Left lung (tissue), 10 donors: Measurements from ENCODE around the gene TMEM51. TPM values are rescaled to one million over a fixed set of nuclear protein-coding genes. Genes with fewer than 3 reads are reported as not detected.

Source experiments
- ATAC-seq: fragments of 200-7000 bp; cut with Tn5 transposase; one replicate; pipeline ENCODE4 v1.9.1; 2020; ENCODE audit warnings: moderate library complexity
- DNase-seq, 4 donors: peaks; one replicate each; pipeline ENCODE4 v3.0.0-alpha.2; 2013 to 2020
- H3K27ac ChIP-seq, 2 donors: fragments of 200-600 bp; sonication (generic) in 1 of 2; one replicate each; pipeline versions ENCODE4 v1.5.0 to v1.8.0; 2020 to 2021
- H3K27me3 ChIP-seq, 2 donors: fragments of 200-600 bp; sonication (generic) in 1 of 2; one replicate each; pipeline versions ENCODE4 v1.5.0 to v1.8.0; 2020 to 2021
- H3K36me3 ChIP-seq, 2 donors: fragments of 200-600 bp; sonication (generic) in 1 of 2; one replicate each; pipeline versions ENCODE4 v1.5.0 to v1.8.0; 2020 to 2021
- H3K4me1 ChIP-seq, 2 donors: fragments of 200-600 bp; one replicate each; pipeline ENCODE4 v1.8.0; 2021
- H3K4me3 ChIP-seq, 2 donors: fragments of 200-600 bp; sonication (generic) in 1 of 2; one replicate each; pipeline versions ENCODE4 v1.5.0 to v1.8.0; 2020 to 2021; ENCODE audit warnings: mild to moderate bottlenecking in 1 of 2
- H3K9me3 ChIP-seq, 2 donors: fragments of 200-600 bp; sonication (generic) in 1 of 2; one replicate each; pipeline versions ENCODE4 v1.5.0 to v1.8.0; 2020 to 2021
- intact Hi-C, 2 donors: fragments of 100-400 bp; cut with DNase I; formaldehyde crosslinking; loops; one replicate each; pipeline versions ENCODE4 v1.11.2 to v1.14.2; 2022
- polyA plus RNA-seq, 6 donors: library from polyadenylated mRNA; unstranded; fragments of 120-200 nt; gene quantifications; one replicate each; pipeline ENCODE4 v1.2.1, GENCODE V29; 2013; ENCODE audit not compliant: insufficient read length in 6 of 6
- total RNA-seq, 2 donors: library from RNA; stranded (reverse); fragmentation: NEBNext Ultra II Directional; extraction: Animal tissue kit (Norgen Biotek cat#: 25700); gene quantifications; one replicate each; pipeline ENCODE4 v1.2.1, GENCODE V29; 2021
- TF ChIP-seq, protein P1 (sequence below), 2 donors: fragments of 200-600 bp; sonication (generic) in 1 of 2; IDR thresholded peaks; one replicate each; pipeline versions ENCODE4 v1.5.0 to v1.8.0; 2021; ENCODE audit warnings: antibody characterized with exemption in 2 of 2
- donor health status: DM: no; HTN: yes; CAD: no.
- donor health status: DM: no; HTN: no; CAD: no.

The TMEM51 gene
- total and polyA plus RNA-seq, 8 donors = 10.6 to 17.9 (median 15.7) TPM

GRCh38 chr1:15141935-15142539 lies 11.5 kb upstream of the TMEM51 start:
- Histone ChIP-seq H3K9me3 (no peaks in the 10 kb centered on the region), H3K4me1 (peaks cover 0 to 4% of the 10 kb centered on the region in 2 donors), H3K27ac (no peak overlapping the region), H3K27me3 (no peaks in the 10 kb centered on the region), H3K36me3 (no peaks in the 10 kb centered on the region), H3K4me3 (no peak overlapping the region)
- intact Hi-C loops = no loop called here
- TF ChIP-seq, protein P1, sequence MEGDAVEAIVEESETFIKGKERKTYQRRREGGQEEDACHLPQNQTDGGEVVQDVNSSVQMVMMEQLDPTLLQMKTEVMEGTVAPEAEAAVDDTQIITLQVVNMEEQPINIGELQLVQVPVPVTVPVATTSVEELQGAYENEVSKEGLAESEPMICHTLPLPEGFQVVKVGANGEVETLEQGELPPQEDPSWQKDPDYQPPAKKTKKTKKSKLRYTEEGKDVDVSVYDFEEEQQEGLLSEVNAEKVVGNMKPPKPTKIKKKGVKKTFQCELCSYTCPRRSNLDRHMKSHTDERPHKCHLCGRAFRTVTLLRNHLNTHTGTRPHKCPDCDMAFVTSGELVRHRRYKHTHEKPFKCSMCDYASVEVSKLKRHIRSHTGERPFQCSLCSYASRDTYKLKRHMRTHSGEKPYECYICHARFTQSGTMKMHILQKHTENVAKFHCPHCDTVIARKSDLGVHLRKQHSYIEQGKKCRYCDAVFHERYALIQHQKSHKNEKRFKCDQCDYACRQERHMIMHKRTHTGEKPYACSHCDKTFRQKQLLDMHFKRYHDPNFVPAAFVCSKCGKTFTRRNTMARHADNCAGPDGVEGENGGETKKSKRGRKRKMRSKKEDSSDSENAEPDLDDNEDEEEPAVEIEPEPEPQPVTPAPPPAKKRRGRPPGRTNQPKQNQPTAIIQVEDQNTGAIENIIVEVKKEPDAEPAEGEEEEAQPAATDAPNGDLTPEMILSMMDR (IDR thresholded peaks at IDR 0.05) = no peak
- ATAC-seq (peak; percentile 38), DNase-seq (no peak)

DNA sequence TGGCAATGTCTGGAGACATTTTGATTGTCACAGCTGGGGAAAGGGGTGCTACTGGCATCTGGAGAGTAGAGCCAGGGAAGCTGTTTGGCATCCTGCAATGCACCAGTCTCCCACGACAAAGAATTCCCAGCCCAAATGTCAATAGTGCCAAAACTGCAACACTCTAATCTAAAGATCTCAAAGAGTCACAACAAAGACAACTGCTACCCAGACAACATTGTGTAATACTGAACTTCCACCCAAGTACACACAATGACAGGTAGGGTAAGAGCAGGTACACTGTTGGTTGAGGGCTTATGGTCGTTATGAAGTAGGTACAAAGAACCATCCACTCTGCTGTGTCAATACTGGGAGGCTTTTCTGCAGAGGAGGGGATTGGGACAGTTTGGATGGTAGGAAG lies 8.2 kb upstream of the TMEM51 start:
- intact Hi-C loops = no loop called here
- H3K36me3 ChIP-seq = no peaks in the 10 kb centered on the region
- no peak for DNase-seq
- peak; percentile 43 for ATAC-seq
- TF ChIP-seq, protein P1 (IDR thresholded peaks at IDR 0.05) = no peak
- H3K9me3 ChIP-seq = no peaks in the 10 kb centered on the region
- H3K27me3 ChIP-seq = no peaks in the 10 kb centered on the region
- H3K4me1 ChIP-seq = peaks cover 0 to 4% of the 10 kb centered on the region in 2 donors
- H3K4me3 ChIP-seq = no peak overlapping the region
- no peak overlapping the region for H3K27ac ChIP-seq

DNA sequence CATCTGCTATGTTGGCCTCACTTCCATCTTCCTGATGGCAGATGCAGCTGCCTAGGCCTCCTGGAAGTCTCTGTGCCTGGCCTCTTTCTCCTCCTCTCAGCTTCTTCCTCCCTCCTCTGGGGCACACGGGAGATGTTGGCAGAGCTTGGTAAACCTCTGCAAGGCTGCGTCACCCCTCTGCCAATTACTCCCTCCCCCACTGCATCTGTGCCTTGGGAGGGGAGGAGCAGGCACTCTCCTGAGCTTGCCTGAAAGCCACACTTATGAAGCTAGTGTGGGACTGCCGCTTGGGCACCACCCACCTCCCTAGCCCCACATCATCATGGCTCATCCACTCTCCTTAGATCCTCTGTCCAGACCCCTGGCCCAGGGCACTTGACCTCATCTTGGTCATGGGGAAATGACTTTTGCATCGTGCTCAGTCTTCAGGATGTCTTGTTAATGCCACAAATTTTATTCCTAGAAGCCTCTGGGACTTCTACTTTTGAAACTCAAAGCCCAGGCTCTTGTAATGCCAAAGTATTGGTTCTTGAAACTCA lies 7.3 kb upstream of the TMEM51 start:
- TF ChIP-seq, protein P1 (IDR thresholded peaks at IDR 0.05) = no peak
- Histone ChIP-seq H3K4me1 (peaks cover 0 to 4% of the 10 kb centered on the region in 2 donors), H3K9me3 (no peaks in the 10 kb centered on the region), H3K4me3 (no peak overlapping the region), H3K36me3 (no peaks in the 10 kb centered on the region), H3K27ac (no peak overlapping the region), H3K27me3 (peaks cover 0 to 3% of the 10 kb centered on the region in 2 donors)
- intact Hi-C loops = no loop called here
- no peak for ATAC-seq
- no peak for DNase-seq

DNA sequence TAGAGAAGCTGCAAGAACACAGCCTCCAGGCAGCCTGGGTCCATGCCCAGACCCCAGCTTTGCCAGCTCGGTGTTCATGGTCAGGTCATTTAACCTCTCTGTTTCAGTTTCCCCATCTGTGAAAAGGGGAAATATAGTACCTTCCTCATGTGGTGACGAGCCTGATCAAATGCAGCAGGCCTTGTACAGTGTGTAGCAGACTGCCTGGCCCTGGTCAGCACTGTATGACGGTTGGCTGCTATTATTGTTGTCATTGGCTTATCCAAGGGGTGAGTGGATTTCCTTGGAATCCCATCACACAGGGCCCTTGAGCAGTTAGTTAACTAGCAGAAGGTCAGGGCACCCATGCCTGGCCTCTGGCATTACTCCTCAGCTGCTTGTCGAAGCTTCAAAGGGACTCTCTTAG lies 6.6 kb upstream of the TMEM51 start:
- ATAC-seq (no peak), DNase-seq (no peak)
- TF ChIP-seq, protein P1 (IDR thresholded peaks at IDR 0.05) = no peak
- Histone ChIP-seq H3K36me3 (no peaks in the 10 kb centered on the region), H3K4me1 (peaks cover 4 to 6% of the 10 kb centered on the region in 2 donors), H3K4me3 (no peak overlapping the region), H3K27me3 (peaks cover 0 to 11% of the 10 kb centered on the region in 2 donors), H3K27ac (no peak overlapping the region), H3K9me3 (no peaks in the 10 kb centered on the region)
- intact Hi-C loops = no loop called here

DNA sequence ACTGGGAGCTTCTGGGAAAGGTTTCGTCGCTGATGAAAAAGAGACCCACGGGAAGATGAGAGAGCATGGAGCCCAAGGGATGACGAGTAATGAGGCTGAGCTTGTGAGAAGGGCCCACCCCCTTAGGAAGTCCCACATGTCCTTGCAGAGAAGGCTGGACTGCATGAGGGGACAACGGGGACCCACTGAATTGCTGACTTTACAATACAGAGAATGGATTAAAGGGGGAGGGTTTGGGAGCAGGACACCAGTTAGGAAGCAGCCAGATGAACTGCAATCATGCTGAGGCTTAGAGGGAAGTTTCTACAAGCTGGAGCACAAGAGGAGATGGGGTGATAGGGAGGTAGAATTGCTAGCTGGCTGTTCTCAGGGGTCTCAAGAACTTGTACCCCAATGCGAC lies 5.5 kb upstream of the TMEM51 start:
- DNase-seq = no peak
- H3K27me3 ChIP-seq = peaks cover 0 to 21% of the 10 kb centered on the region in 2 donors
- no peak overlapping the region for H3K4me3 ChIP-seq
- no peak for ATAC-seq
- H3K4me1 ChIP-seq = peaks cover 9% of the 10 kb centered on the region in 2 donors
- no peaks in the 10 kb centered on the region for H3K36me3 ChIP-seq
- H3K9me3 ChIP-seq = no peaks in the 10 kb centered on the region
- TF ChIP-seq, protein P1 (IDR thresholded peaks at IDR 0.05) = no peak
- intact Hi-C loops = no loop called here
- no peak overlapping the region for H3K27ac ChIP-seq
